Ascending aorta (tissue), 2 donors: ENCODE data around the gene RAB5A. TPM values are rescaled to one million over a fixed set of nuclear protein-coding genes. Genes with fewer than 3 reads are reported as not detected.
"Not testable (repeated sequence)": the region's sequence is repeated elsewhere in the genome, so short reads cannot be mapped to it uniquely, and the experiment has no call there.

Experiments used
- DNase-seq, 2 donors: peaks; one replicate each; pipeline ENCODE4 v3.0.0-alpha.2; 2019; ENCODE audit warnings: low spot score in 2 of 2
- H3K27ac ChIP-seq, 2 donors: fragments of 200-600 bp; sonication (generic); one replicate each; pipeline ENCODE4 v1.5.1; 2016 to 2017; ENCODE audit warnings: mild to moderate bottlenecking in 1 of 2
- H3K27me3 ChIP-seq: fragments of 200-600 bp; sonication (generic); one replicate; pipeline ENCODE4 v1.5.1; 2017
- H3K36me3 ChIP-seq, 2 donors: fragments of 200-600 bp; sonication (generic); one replicate each; pipeline ENCODE4 v1.5.1; 2016
- H3K4me1 ChIP-seq, 2 donors: fragments of 200-600 bp; sonication (generic); one replicate each; pipeline ENCODE4 v1.5.1; 2016 to 2017; ENCODE audit warnings: mild to moderate bottlenecking in 1 of 2
- H3K4me3 ChIP-seq, 2 donors: fragments of 200-600 bp; sonication (generic); one replicate each; pipeline ENCODE4 v1.5.1; 2016 to 2017; ENCODE audit warnings: mild to moderate bottlenecking in 1 of 2
- H3K9me3 ChIP-seq, 2 donors: fragments of 200-600 bp; sonication (generic); one replicate each; pipeline ENCODE4 v1.5.1; 2016
- CTCF ChIP-seq, 3 experiments: fragments of 200-600 bp in 2 of 3; fragments of 450-650 bp in 1 of 3; sonication (generic) in 2 of 3; IDR thresholded peaks; one replicate each; pipeline ENCODE4 v1.5.1; 2016 to 2019; ENCODE audit warnings: antibody characterized with exemption in 3 of 3, mild to moderate bottlenecking in 1 of 3, moderate library complexity in 1 of 3
- intact Hi-C: fragments of 100-400 bp; cut with DNase I; formaldehyde crosslinking; loops from one replicate; pipeline ENCODE4 v1.15.1; 2023
- total RNA-seq: library from RNA; depleted of rRNA; stranded (reverse); fragments of >200 nt; gene quantifications from one replicate; pipeline ENCODE4 v1.1.0, GENCODE V29; 2016

Gene RAB5A
- total RNA-seq, 1 donor from 2014 or later, result 54.9 TPM

DNA sequence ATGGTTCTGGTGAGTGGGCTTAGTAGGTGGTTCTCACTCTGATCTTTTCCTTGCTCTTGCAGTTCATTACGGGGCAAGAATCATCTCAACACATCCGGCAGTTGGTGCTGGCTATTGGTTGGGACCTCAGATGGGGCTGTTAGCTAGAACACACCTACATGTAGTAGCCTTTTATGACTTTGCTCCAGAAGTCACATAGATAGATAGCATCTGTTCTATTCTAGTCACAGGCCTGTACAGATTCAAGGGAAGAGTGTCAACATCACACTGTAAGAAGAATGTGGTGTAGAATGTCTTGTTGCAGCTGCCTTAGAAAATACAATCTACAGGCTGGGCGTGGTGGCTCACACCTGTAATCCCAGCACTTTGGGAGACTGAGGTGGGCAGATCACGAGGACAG lies 15.1 kb downstream of the RAB5A start:
- Histone ChIP-seq H3K27ac (no peak overlapping the region), H3K36me3 (peaks cover under 1 to 2% of the 10 kb centered on the region in 2 donors), H3K27me3 (no peaks in the 10 kb centered on the region), H3K4me3 (no peak overlapping the region), H3K4me1 (no peaks in the 10 kb centered on the region), H3K9me3 (no peaks in the 10 kb centered on the region)
- intact Hi-C loops, result no loop called here
- no peak for DNase-seq
- no peak for TF ChIP-seq CTCF (IDR thresholded peaks at IDR 0.05)

DNA sequence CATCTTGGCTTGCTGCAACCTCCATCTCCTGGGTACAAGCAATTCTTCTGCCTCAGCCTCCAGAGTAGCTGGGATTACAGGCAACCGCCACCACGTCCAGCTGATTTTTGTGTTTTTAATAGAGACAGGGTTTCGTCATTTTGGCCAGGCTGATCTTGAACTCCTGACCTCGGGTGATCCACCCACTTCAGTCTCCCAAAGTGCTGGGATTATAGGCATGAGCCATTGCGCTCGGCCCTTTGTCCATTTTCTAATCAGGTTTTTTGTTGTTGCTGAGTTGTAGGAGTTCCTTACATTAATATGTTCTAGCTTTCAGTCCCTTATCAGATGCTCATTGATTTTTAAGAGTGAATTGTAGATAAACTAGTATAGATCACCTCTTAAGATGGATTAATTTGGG lies 20.3 kb downstream of the RAB5A start:
- H3K4me3 ChIP-seq, result no peak overlapping the region
- TF ChIP-seq CTCF (IDR thresholded peaks at IDR 0.05), result no peak
- DNase-seq, result no peak
- no peaks in the 10 kb centered on the region for H3K4me1 ChIP-seq
- no peaks in the 10 kb centered on the region for H3K27me3 ChIP-seq
- intact Hi-C loops, result no loop called here
- H3K27ac ChIP-seq, result no peak overlapping the region
- H3K9me3 ChIP-seq, result no peaks in the 10 kb centered on the region
- H3K36me3 ChIP-seq, result peaks cover 0 to 3% of the 10 kb centered on the region in 2 donors

DNA sequence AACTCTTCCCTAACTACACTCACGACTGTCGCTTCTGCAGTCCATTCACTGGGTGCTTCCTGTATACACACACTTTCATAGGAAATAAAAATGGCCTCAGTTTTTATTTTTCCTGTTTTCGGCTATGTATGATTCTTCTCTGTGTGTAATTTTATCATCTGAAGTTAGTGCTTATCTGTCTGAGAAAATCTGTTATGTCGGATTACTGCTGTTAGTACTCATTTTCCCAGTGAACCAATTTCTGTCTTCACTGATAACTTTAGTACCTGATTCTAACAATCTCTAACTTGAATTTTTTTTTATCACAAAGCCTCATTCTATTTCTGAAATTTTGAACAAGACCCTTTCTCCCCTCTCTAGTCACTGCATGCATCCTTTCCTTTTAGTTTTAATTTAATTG lies 20.9 kb downstream of the RAB5A start:
- H3K27ac ChIP-seq, result no peak overlapping the region
- no peaks in the 10 kb centered on the region for H3K27me3 ChIP-seq
- intact Hi-C loops, result no loop called here
- TF ChIP-seq CTCF (IDR thresholded peaks at IDR 0.05), result no peak
- DNase-seq, result no peak
- no peak overlapping the region for H3K4me3 ChIP-seq
- H3K36me3 ChIP-seq, result peaks cover 0 to 3% of the 10 kb centered on the region in 2 donors
- no peaks in the 10 kb centered on the region for H3K9me3 ChIP-seq
- no peaks in the 10 kb centered on the region for H3K4me1 ChIP-seq

- Histone ChIP-seq H3K27ac (no peak overlapping the region), H3K36me3 (peaks cover 9 to 16% of the 10 kb centered on the region in 2 donors), H3K27me3 (no peaks in the 10 kb centered on the region), H3K9me3 (no peaks in the 10 kb centered on the region), H3K4me1 (no peaks in the 10 kb centered on the region), H3K4me3 (no peak overlapping the region)
- DNase-seq, result no peak
- intact Hi-C loops, result no loop called here
- TF ChIP-seq CTCF (IDR thresholded peaks at IDR 0.05), result no peak
Measured at GRCh38 chr3:19970327-19970726, 23.4 kb downstream of the RAB5A start.

GRCh38 chr3:19972054-19972453 lies 25.2 kb downstream of the RAB5A start:
- no peak for DNase-seq
- TF ChIP-seq CTCF (IDR thresholded peaks at IDR 0.05), result no peak
- Histone ChIP-seq H3K27me3 (no peaks in the 10 kb centered on the region), H3K27ac (no peak overlapping the region), H3K4me1 (no peaks in the 10 kb centered on the region), H3K4me3 (no peak overlapping the region), H3K9me3 (no peaks in the 10 kb centered on the region), H3K36me3 (peaks cover 24 to 31% of the 10 kb centered on the region in 2 donors)
- intact Hi-C loops, result no loop called here

DNA sequence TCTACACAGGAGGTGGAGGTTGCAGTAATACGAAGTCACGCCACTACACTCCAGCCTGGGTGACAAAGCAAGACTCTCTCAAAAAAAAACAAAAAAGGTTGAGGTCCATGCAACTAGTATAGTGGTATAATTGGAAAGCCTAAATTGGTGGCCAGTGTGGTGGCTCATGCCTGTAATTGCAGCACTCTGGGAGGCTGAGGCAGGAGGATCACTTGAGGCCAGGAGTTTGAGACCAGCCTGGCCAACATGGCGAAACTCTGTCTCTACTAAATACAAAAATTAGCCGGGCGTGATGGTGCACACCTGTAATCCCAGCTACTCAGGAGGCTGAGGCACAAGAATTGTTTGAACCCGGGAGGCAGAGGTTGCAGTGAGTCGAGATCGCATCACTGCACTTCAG lies 42.0 kb downstream of the RAB5A start:
- H3K4me3 ChIP-seq, H3K27me3 ChIP-seq, H3K9me3 ChIP-seq, H3K4me1 ChIP-seq, H3K27ac ChIP-seq, DNase-seq, intact Hi-C loops: not testable (repeated sequence)
- peaks cover 4 to 21% of the 10 kb centered on the region in 2 donors for H3K36me3 ChIP-seq
